ENCODE results near the gene EPHA10. TPM values are rescaled to one million over a fixed set of nuclear protein-coding genes. Genes with fewer than 3 reads are reported as not detected.
A peak's percentile ranks its signal among the peaks of the same experiment; 100 is the strongest.

EPHA10 gene
- 0.11 TPM for total RNA-seq

- TF ChIP-seq CTCF (IDR thresholded peaks at IDR 0.05) = no peak
- no peak within 1 kb of the TSS for H3K27ac ChIP-seq
- H3K4me3 ChIP-seq = no peak within 1 kb of the TSS
- H3K9me3 ChIP-seq = no peaks in the 10 kb centered on the region
- no peak for DNase-seq (ENCODE audit: low spot score in 2 of 2)
- H3K36me3 ChIP-seq = no peaks in the 10 kb centered on the region
- no peaks in the 10 kb centered on the region for H3K4me1 ChIP-seq
- intact Hi-C loops (cut with DNase I) = no loop called here
- H3K27me3 ChIP-seq = peaks cover 15% of the 10 kb centered on the region
Measured at GRCh38 chr1:37764888-37765441, at the start of gene EPHA10. TSS of gene EPHA10 (minus strand) at chr1:37765120. CDS start at chr1:37765066, 54 bp downstream.

GRCh38 chr1:37814252-37814651, 49.3 kb upstream of the EPHA10 start:
- H3K36me3 ChIP-seq = peaks cover 21 to 37% of the 10 kb centered on the region in 2 donors
- peaks cover 0 to 2% of the 10 kb centered on the region in 2 donors for H3K4me1 ChIP-seq
- no peak for TF ChIP-seq CTCF (IDR thresholded peaks at IDR 0.05)
- intact Hi-C loops (cut with DNase I) = no loop called here
- no peak overlapping the region for H3K4me3 ChIP-seq
- no peak overlapping the region for H3K27ac ChIP-seq
- DNase-seq (ENCODE audit: low spot score in 2 of 2) = no peak
- no peaks in the 10 kb centered on the region for H3K9me3 ChIP-seq
- no peaks in the 10 kb centered on the region for H3K27me3 ChIP-seq

GRCh38 chr1:37813529-37814145, 48.7 kb upstream of the EPHA10 start:
- Histone ChIP-seq H3K36me3 (peaks cover 15 to 32% of the 10 kb centered on the region in 2 donors), H3K9me3 (no peaks in the 10 kb centered on the region), H3K27me3 (no peaks in the 10 kb centered on the region), H3K4me3 (no peak overlapping the region), H3K4me1 (peaks cover 0 to 7% of the 10 kb centered on the region in 2 donors), H3K27ac (no peak overlapping the region)
- no peak for DNase-seq (ENCODE audit: low spot score in 2 of 2)
- intact Hi-C loops (cut with DNase I) = no loop called here
- no peak for TF ChIP-seq CTCF (IDR thresholded peaks at IDR 0.05)

- intact Hi-C loops (cut with DNase I) = no loop called here
- Histone ChIP-seq H3K36me3 (peaks cover 8 to 18% of the 10 kb centered on the region in 2 donors), H3K4me3 (no peak overlapping the region), H3K4me1 (peaks cover 6 to 15% of the 10 kb centered on the region in 2 donors), H3K27ac (no peak overlapping the region), H3K9me3 (no peaks in the 10 kb centered on the region), H3K27me3 (no peaks in the 10 kb centered on the region)
- peak; percentile 29 to 77 for DNase-seq (ENCODE audit: low spot score in 2 of 2)
- TF ChIP-seq CTCF (IDR thresholded peaks at IDR 0.05) = peak; percentile 47 to 69 (median 68)
Measured at GRCh38 chr1:37811027-37811655, 46.2 kb upstream of the EPHA10 start.

- no peak for DNase-seq (ENCODE audit: low spot score in 2 of 2)
- H3K36me3 ChIP-seq = peaks cover 14 to 19% of the 10 kb centered on the region in 2 donors
- H3K27me3 ChIP-seq = no peaks in the 10 kb centered on the region
- TF ChIP-seq CTCF (IDR thresholded peaks at IDR 0.05) = no peak
- H3K27ac ChIP-seq = peak overlapping the region in 1 of 2 donors; percentile 98
- intact Hi-C loops (cut with DNase I) = loop anchor here (2.0 to 5.0 kb wide), 3 partner anchors 137 to 213 kb away; partner anchors contain the start of genes GNL2 and INPP5B
- peaks cover 6 to 15% of the 10 kb centered on the region in 2 donors for H3K4me1 ChIP-seq
- no peak overlapping the region for H3K4me3 ChIP-seq
- no peaks in the 10 kb centered on the region for H3K9me3 ChIP-seq
Measured at GRCh38 chr1:37809942-37810341, 45.0 kb upstream of the EPHA10 start.
